HL-60 (cell line): ENCODE data around the gene SUN1.

Experiments
- CTCF ChIP-seq: IDR thresholded peaks from one replicate; pipeline ENCODE4 v1.5.1; 2011; ENCODE audit warnings: low read length, control low read depth, inconsistent platforms; ENCODE audit not compliant: insufficient read depth
- GABPA ChIP-seq: IDR thresholded peaks from 2 replicates; pipeline ENCODE4 v1.6.1; 2012; ENCODE audit warnings: low read depth
- POLR2AphosphoS5 ChIP-seq: IDR thresholded peaks from 2 replicates; pipeline ENCODE4 v1.6.1; 2012; ENCODE audit warnings: low read depth
- REST ChIP-seq: IDR thresholded peaks from 2 replicates; pipeline ENCODE4 v1.6.1; 2012; ENCODE audit warnings: low read depth; ENCODE audit not compliant: insufficient replicate concordance
- SPI1 ChIP-seq: IDR thresholded peaks from 2 replicates; pipeline ENCODE4 v1.6.1; 2012; ENCODE audit warnings: low read depth, mild to moderate bottlenecking, borderline replicate concordance

GRCh38 chr7:883055-884021 lies 51.1 kb downstream of the SUN1 start:
- TF ChIP-seq CTCF: no peak
- peak; percentile 22 for TF ChIP-seq REST
- no peak for TF ChIP-seq POLR2AphosphoS5
- no peak for TF ChIP-seq GABPA
- peak; percentile 59; the same call in 1 of the 2 replicates for TF ChIP-seq SPI1
